H1 (cell line): Measurements from ENCODE around the gene SPCS1. TPM values are rescaled to one million over a fixed set of nuclear protein-coding genes. Genes with fewer than 3 reads are reported as not detected.

Source experiments
- CTCF ChIA-PET: fragments of 300-600 bp; sonication (Branson Sonifier 250); formaldehyde crosslinking; loops from one replicate; lab custom pipeline; 2021; ENCODE audit not compliant: partially characterized antibody; lab: Charles Lee
- POLR2A ChIA-PET: fragments of 300-600 bp; sonication (Branson Sonifier 250); formaldehyde crosslinking; loops from one replicate; lab custom pipeline; 2021; ENCODE audit warnings: inconsistent platforms; ENCODE audit not compliant: partially characterized antibody; lab: Charles Lee
- DNase-seq, 2 experiments: peaks; one replicate each; pipeline versions ENCODE4 v3.0.0 to v3.0.0-alpha.2; 2010 to 2022; ENCODE audit warnings: low spot score in 2 of 2, low read depth in 1 of 2, mixed read lengths in 1 of 2
- FAIRE-seq: peaks from 2 replicates; lab custom pipeline; 2011; peaks lifted over from hg19 to GRCh38; lab: Jason Lieb, UNC
- H2AFZ ChIP-seq: 2 replicates; pipeline ENCODE4 v1.8.1; 2012; ENCODE audit warnings: low read length, inconsistent platforms
- H2AK5ac ChIP-seq: 2 replicates; pipeline ENCODE4 v1.6.1; 2013; ENCODE audit warnings: low read depth, low read length
- H2BK120ac ChIP-seq: replicated peaks from 2 replicates; pipeline ENCODE3; 2013; ENCODE audit warnings: low read depth, low read length, inconsistent platforms
- H2BK12ac ChIP-seq: 2 replicates; pipeline ENCODE4 v1.6.1; 2013; ENCODE audit warnings: low read depth, low read length
- H2BK15ac ChIP-seq: 2 replicates; pipeline ENCODE4 v1.6.1; 2013; ENCODE audit warnings: low read length
- H2BK20ac ChIP-seq: 2 replicates; pipeline ENCODE4 v1.6.1; 2013; ENCODE audit warnings: low read length
- H2BK5ac ChIP-seq: 2 replicates; pipeline ENCODE4 v1.6.1; 2013; ENCODE audit warnings: low read depth, low read length
- H3K14ac ChIP-seq: 2 replicates; pipeline ENCODE4 v1.6.1; 2013; ENCODE audit warnings: inconsistent platforms; ENCODE audit not compliant: insufficient read length
- H3K18ac ChIP-seq: 2 replicates; pipeline ENCODE4 v1.6.1; 2013; ENCODE audit warnings: low read length; ENCODE audit errors: extremely low read depth
- H3K23ac ChIP-seq: 2 replicates; pipeline ENCODE4 v1.6.1; 2013; ENCODE audit warnings: inconsistent platforms; ENCODE audit not compliant: insufficient read length
- H3K23me2 ChIP-seq: 2 replicates; pipeline ENCODE4 v1.6.1; 2013; ENCODE audit warnings: low read depth, low read length
- H3K27ac ChIP-seq: 2 replicates; pipeline ENCODE4 v1.6.1; 2011; ENCODE audit warnings: low read depth, low read length, inconsistent platforms
- H3K27me3 ChIP-seq, 4 experiments: replicated peaks in 1 of 4; 1 replicate in 1 of 4; 2 replicates in 3 of 4; pipeline versions ENCODE4 v1.6.1 to v1.8.1; 2011 to 2013; ENCODE audit warnings: low read length in 3 of 4, mild to moderate bottlenecking in 3 of 4, inconsistent platforms in 2 of 4, mixed read lengths in 2 of 4, moderate library complexity in 1 of 4; ENCODE audit not compliant: control insufficient read depth in 3 of 4, insufficient read depth in 3 of 4; ENCODE audit errors: extremely low read depth in 1 of 4
- H3K36me3 ChIP-seq, 4 experiments: 2 replicates each; pipeline versions ENCODE4 v1.6.1 to v1.8.1; 2011 to 2013; ENCODE audit warnings: mild to moderate bottlenecking in 4 of 4, low read length in 3 of 4, moderate library complexity in 2 of 4, control low read depth in 1 of 4, inconsistent platforms in 1 of 4; ENCODE audit not compliant: insufficient read depth in 4 of 4, control insufficient read depth in 2 of 4
- H3K4ac ChIP-seq: replicated peaks from 2 replicates; pipeline ENCODE3; 2013; ENCODE audit warnings: low read length, low read depth, mixed read lengths, inconsistent platforms; ENCODE audit not compliant: insufficient read length
- H3K4me1 ChIP-seq, 4 experiments: replicated peaks in 1 of 4; 1 replicate in 1 of 4; 2 replicates in 3 of 4; pipeline versions ENCODE4 v1.6.1 to v1.8.1; 2011 to 2013; ENCODE audit warnings: low read length in 3 of 4, inconsistent platforms in 2 of 4, mixed read lengths in 1 of 4; ENCODE audit not compliant: insufficient read depth in 4 of 4, control insufficient read depth in 3 of 4
- H3K4me2 ChIP-seq, 2 experiments: 2 replicates each; pipeline versions ENCODE4 v1.6.1 to v1.8.1; 2011 to 2013; ENCODE audit warnings: low read depth in 2 of 2, low read length in 2 of 2, control low read depth in 1 of 2, inconsistent platforms in 1 of 2, mild to moderate bottlenecking in 1 of 2; ENCODE audit not compliant: insufficient read depth in 1 of 2
- H3K4me3 ChIP-seq, 4 experiments: fragments of 200-600, 300-600 bp in 1 of 4; sonication (generic), shearing (Covaris generic), sonication (Bioruptor Twin) in 1 of 4; 2 replicates each; pipeline versions ENCODE4 v1.5.1 to v1.8.1; 2011 to 2016; ENCODE audit warnings: low read length in 4 of 4, low read depth in 3 of 4, control low read depth in 2 of 4, inconsistent platforms in 2 of 4, mild to moderate bottlenecking in 2 of 4, mixed read lengths in 1 of 4, moderate library complexity in 1 of 4; ENCODE audit not compliant: insufficient read depth in 2 of 4; ENCODE audit errors: extremely low read depth in 1 of 4
- H3K56ac ChIP-seq: replicated peaks from 2 replicates; pipeline ENCODE3; 2013; ENCODE audit warnings: low read depth, mild to moderate bottlenecking, mixed read lengths, low read length, inconsistent platforms; ENCODE audit not compliant: insufficient read length
- H3K79me1 ChIP-seq: 2 replicates; pipeline ENCODE4 v1.6.1; 2013; ENCODE audit warnings: low read depth, low read length, control low read depth
- H3K79me2 ChIP-seq, 2 experiments: 2 replicates each; pipeline versions ENCODE4 v1.6.1 to v1.8.1; 2012 to 2013; ENCODE audit warnings: low read length in 2 of 2, mild to moderate bottlenecking in 2 of 2, inconsistent platforms in 1 of 2; ENCODE audit not compliant: insufficient read depth in 2 of 2, control insufficient read depth in 1 of 2
- H3K9ac ChIP-seq, 4 experiments: replicated peaks in 1 of 4; 1 replicate in 1 of 4; 2 replicates in 3 of 4; pipeline versions ENCODE4 v1.6.1 to v1.8.1; 2011 to 2013; ENCODE audit warnings: low read depth in 3 of 4, low read length in 3 of 4, control low read depth in 2 of 4, mild to moderate bottlenecking in 2 of 4, moderate library complexity in 2 of 4, inconsistent platforms in 1 of 4; ENCODE audit errors: extremely low read depth in 1 of 4
- H3K9me3 ChIP-seq, 2 experiments: 2 replicates each; pipeline versions ENCODE4 v1.6.1 to v1.8.1; 2012 to 2013; ENCODE audit warnings: mild to moderate bottlenecking in 2 of 2, moderate library complexity in 2 of 2, control low read depth in 1 of 2, inconsistent platforms in 1 of 2, low read depth in 1 of 2, low read length in 1 of 2, mixed read lengths in 1 of 2; ENCODE audit not compliant: insufficient read depth in 2 of 2
- H4K20me1 ChIP-seq, 2 experiments: replicated peaks in 1 of 2; 2 replicates each; pipeline versions ENCODE3 to v1.8.1; 2011 to 2013; ENCODE audit warnings: inconsistent platforms in 2 of 2, low read length in 2 of 2, mild to moderate bottlenecking in 1 of 2; ENCODE audit not compliant: insufficient read depth in 2 of 2, control insufficient read depth in 1 of 2
- H4K5ac ChIP-seq: 2 replicates; pipeline ENCODE4 v1.6.1; 2013; ENCODE audit warnings: low read length, low read depth, mixed read lengths, inconsistent platforms; ENCODE audit not compliant: insufficient read length
- H4K8ac ChIP-seq: 2 replicates; pipeline ENCODE4 v1.8.0; 2013; ENCODE audit warnings: mild to moderate bottlenecking, moderate library complexity, low read length, inconsistent platforms; ENCODE audit not compliant: insufficient read depth; ENCODE audit errors: extremely low read depth
- H4K91ac ChIP-seq: replicated peaks from 2 replicates; pipeline ENCODE3; 2013; ENCODE audit warnings: low read length, mixed read lengths, inconsistent platforms; ENCODE audit not compliant: insufficient read length
- CREB1 ChIP-seq: IDR thresholded peaks from 2 replicates; pipeline ENCODE4 v1.6.1; 2012; ENCODE audit warnings: inconsistent platforms
- MAFK ChIP-seq: IDR thresholded peaks from 2 replicates; pipeline ENCODE4 v1.6.1; 2012; ENCODE audit warnings: low read depth, mild to moderate bottlenecking, improper control_type of control experiment, low read length
- RNF2 ChIP-seq: fragments of 200-900, 300-1000 bp; sonication (generic); IDR thresholded peaks from 2 replicates; pipeline ENCODE4 v1.7.1; 2016; ENCODE audit warnings: borderline replicate concordance, low read depth, mild to moderate bottlenecking, antibody characterized with exemption, low read length; ENCODE audit not compliant: poor library complexity, severe bottlenecking; ENCODE audit errors: missing control alignments
- TAF1 ChIP-seq: IDR thresholded peaks from 2 replicates; pipeline ENCODE4 v1.6.1; 2011; ENCODE audit warnings: mild to moderate bottlenecking, low read depth, low read length
- WGBS, 2 experiments: shearing (Covaris generic) in 1 of 2; methylation state at CpG; one replicate each; pipeline versions ENCODE4 v1.1.6 to v1.1.7; 2013 to 2015; ENCODE audit warnings: low lambda C conversion rate in 2 of 2, mixed read lengths in 2 of 2, inconsistent platforms in 1 of 2, low coverage in 1 of 2, missing lambda C conversion rate in 1 of 2; ENCODE audit not compliant: insufficient replicate concordance in 2 of 2, insufficient coverage in 1 of 2, insufficient read length in 1 of 2; ENCODE audit errors: extremely low coverage in 1 of 2, missing lambda C conversion rate in 1 of 2; 5-methylcytosine and 5-hydroxymethylcytosine counted together
- polyA plus RNA-seq, 7 experiments: library from polyadenylated mRNA; depleted of rRNA in 3 of 7; stranded (reverse) in 5 of 7; unstranded in 2 of 7; fragments of >200 nt in 5 of 7; fragments of 200-250 nt in 2 of 7; gene quantifications; 1 replicate in 5 of 7; 2 replicates in 1 of 7; 4 replicates in 1 of 7; pipeline versions ENCODE4 v1.2.1 to v1.2.3, GENCODE V29; 2011 to 2013; ENCODE audit warnings: missing spikeins in 2 of 7, mixed read lengths in 2 of 7
- total RNA-seq: library from RNA; stranded (reverse); fragmentation: NEBNext Ultra II Directional; extraction: Animal tissue kit (Norgen Biotek cat#: 25700); gene quantifications from 2 replicates; pipeline ENCODE4 v1.2.1, GENCODE V29; 2021
- TF ChIP-seq, protein P1 (sequence below): IDR thresholded peaks from 2 replicates; pipeline ENCODE4 v1.6.1; 2012; ENCODE audit warnings: low read length, inconsistent platforms

The SPCS1 gene
- total and polyA plus RNA-seq, 2 of the 8 experiments (the other 6 are each of a cell fraction or from before 2014, with no cell fraction given), result 104 to 191 TPM

DNA sequence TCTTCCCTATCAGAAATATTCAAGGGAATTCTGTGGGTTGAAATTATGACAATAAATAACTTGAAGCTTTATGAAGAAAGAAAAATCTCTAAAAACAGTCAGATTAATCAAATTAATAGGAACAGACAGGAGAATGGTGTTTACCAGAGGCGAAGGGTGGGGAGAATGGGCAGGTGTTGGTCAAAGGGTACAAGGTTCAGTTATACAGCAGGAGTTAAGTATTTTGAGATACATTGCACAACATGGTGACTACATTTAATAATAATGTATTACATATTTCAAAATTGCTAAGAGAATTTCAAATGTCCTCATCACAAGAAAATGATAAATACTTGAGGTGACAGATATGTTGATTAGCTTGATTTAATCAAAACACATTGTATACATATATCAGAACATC is 18.6 kb downstream of the SPCS1 start:
- H2BK12ac ChIP-seq, result no peak overlapping the region
- H4K20me1 ChIP-seq, result no peaks in the 10 kb centered on the region
- no peak overlapping the region for H3K27ac ChIP-seq
- H2BK120ac ChIP-seq, result no peak overlapping the region
- no peak overlapping the region for H4K8ac ChIP-seq
- no peaks in the 10 kb centered on the region for H3K4me1 ChIP-seq
- no peak overlapping the region for H2AFZ ChIP-seq
- CTCF ChIA-PET, result interaction anchor here (0.6 to 3.0 kb wide), 4 partner anchors 10 to 48 kb away, joined by 3 to 9 read pairs (median 3); no protein-coding TSS in a partner anchor
- H3K36me3 ChIP-seq, result peaks cover 0 to 7% (median 0%) of the 10 kb centered on the region in 4 experiments; a peak in 1 of 8 replicates
- no peak overlapping the region for H4K91ac ChIP-seq
- 81% methylated on average over 1 of the region's 1 CpG; no CpG with 5 or more reads in 1 of the 2 experiments for WGBS, 2 experiments
- no peak overlapping the region for H3K9ac ChIP-seq
- no peaks in the 10 kb centered on the region for H3K79me2 ChIP-seq
- H2BK20ac ChIP-seq, result no peak overlapping the region
- no peak overlapping the region for H3K18ac ChIP-seq
- no peak overlapping the region for H3K56ac ChIP-seq
- no peak overlapping the region for H2BK15ac ChIP-seq
- H3K4me3 ChIP-seq, result no peak overlapping the region
- no peaks in the 10 kb centered on the region for H3K9me3 ChIP-seq
- FAIRE-seq (no peak), DNase-seq (no peak)
- no peaks in the 10 kb centered on the region for H3K23me2 ChIP-seq
- no peak overlapping the region for H3K4me2 ChIP-seq
- H3K27me3 ChIP-seq, result no peaks in the 10 kb centered on the region
- H3K79me1 ChIP-seq, result no peaks in the 10 kb centered on the region
- H2AK5ac ChIP-seq, result no peak overlapping the region
- POLR2A ChIA-PET, result interaction anchor here (0.6 kb wide), 1 partner anchor 43 kb away, joined by 3 read pairs; no protein-coding TSS in a partner anchor
- no peak overlapping the region for H3K23ac ChIP-seq
- no peak for TF ChIP-seq MAFK
- TF ChIP-seq RNF2, result no peak
- TF ChIP-seq, protein P1, sequence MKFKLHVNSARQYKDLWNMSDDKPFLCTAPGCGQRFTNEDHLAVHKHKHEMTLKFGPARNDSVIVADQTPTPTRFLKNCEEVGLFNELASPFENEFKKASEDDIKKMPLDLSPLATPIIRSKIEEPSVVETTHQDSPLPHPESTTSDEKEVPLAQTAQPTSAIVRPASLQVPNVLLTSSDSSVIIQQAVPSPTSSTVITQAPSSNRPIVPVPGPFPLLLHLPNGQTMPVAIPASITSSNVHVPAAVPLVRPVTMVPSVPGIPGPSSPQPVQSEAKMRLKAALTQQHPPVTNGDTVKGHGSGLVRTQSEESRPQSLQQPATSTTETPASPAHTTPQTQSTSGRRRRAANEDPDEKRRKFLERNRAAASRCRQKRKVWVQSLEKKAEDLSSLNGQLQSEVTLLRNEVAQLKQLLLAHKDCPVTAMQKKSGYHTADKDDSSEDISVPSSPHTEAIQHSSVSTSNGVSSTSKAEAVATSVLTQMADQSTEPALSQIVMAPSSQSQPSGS, result no peak
- TF ChIP-seq TAF1, result no peak
- no peak for TF ChIP-seq CREB1
- TF ChIP-seq, all 59 proteins: peak for 0
- no peak overlapping the region for H2BK5ac ChIP-seq
- no peak overlapping the region for H4K5ac ChIP-seq
- H3K4ac ChIP-seq, result no peak overlapping the region
- no peak overlapping the region for H3K14ac ChIP-seq
